ENCODE data around the gene FGF22.

DNA sequence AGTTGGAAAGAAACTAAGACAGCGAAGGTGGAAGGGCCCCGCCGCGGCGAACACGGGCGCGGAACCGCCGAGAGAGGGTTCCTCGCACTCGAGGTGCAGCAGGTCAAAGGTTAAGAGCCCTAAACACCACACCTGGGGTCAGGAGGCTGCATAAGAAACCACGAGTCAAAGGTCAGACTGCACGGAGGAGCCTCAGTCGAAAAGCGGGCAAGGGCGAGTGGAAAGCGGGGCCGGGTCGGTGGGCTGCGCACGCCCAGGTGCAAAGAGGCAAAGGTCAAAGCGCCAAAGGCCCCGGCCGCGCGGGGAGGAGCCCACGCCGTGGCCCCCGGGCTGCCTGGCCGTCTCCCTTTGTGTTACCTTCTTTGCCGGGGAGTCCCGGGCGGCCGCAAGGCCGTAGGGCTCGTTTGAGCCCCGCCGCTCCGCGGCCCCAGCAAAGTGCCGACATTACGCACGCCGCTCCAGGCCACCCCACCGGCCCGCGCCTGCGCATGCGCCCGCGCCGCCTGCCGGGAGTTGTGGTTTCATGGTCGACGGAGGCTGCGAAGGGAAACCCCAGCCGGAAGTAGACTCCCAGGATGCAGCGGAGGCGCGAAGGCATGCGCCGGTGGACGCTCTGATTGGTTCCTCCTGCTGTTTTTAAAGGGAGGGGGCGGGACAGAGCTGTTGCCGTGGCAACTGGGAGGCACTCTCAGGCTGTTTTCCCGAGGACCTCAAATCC is 6.5 kb upstream of the FGF22 start, which contains the start of gene POLRMT:
- 0 out of 2 replicates have a peak, but pooled peaks have one; percentile 35 for TF ChIP-seq TAF1 (IDR thresholded peaks at IDR 0.05; ENCODE audit: borderline replicate concordance, insufficient read depth, low read length)
- TF ChIP-seq POLR2AphosphoS5 (IDR thresholded peaks at IDR 0.05; ENCODE audit: low read depth, low read length), result no peak
- TF ChIP-seq, protein P1, sequence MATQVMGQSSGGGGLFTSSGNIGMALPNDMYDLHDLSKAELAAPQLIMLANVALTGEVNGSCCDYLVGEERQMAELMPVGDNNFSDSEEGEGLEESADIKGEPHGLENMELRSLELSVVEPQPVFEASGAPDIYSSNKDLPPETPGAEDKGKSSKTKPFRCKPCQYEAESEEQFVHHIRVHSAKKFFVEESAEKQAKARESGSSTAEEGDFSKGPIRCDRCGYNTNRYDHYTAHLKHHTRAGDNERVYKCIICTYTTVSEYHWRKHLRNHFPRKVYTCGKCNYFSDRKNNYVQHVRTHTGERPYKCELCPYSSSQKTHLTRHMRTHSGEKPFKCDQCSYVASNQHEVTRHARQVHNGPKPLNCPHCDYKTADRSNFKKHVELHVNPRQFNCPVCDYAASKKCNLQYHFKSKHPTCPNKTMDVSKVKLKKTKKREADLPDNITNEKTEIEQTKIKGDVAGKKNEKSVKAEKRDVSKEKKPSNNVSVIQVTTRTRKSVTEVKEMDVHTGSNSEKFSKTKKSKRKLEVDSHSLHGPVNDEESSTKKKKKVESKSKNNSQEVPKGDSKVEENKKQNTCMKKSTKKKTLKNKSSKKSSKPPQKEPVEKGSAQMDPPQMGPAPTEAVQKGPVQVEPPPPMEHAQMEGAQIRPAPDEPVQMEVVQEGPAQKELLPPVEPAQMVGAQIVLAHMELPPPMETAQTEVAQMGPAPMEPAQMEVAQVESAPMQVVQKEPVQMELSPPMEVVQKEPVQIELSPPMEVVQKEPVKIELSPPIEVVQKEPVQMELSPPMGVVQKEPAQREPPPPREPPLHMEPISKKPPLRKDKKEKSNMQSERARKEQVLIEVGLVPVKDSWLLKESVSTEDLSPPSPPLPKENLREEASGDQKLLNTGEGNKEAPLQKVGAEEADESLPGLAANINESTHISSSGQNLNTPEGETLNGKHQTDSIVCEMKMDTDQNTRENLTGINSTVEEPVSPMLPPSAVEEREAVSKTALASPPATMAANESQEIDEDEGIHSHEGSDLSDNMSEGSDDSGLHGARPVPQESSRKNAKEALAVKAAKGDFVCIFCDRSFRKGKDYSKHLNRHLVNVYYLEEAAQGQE (IDR thresholded peaks at IDR 0.05; ENCODE audit: insufficient read depth in 1 of 2, low read depth in 2 of 2, low read length in 2 of 2), result no peak
- no peak for TF ChIP-seq SIN3A (IDR thresholded peaks at IDR 0.05; ENCODE audit: borderline replicate concordance, insufficient read depth, low read length)
